ENCODE results near the gene TLN1. TPM values are rescaled to one million over a fixed set of nuclear protein-coding genes. Genes with fewer than 3 reads are reported as not detected.

TLN1 gene
- 543 and 559 TPM in 2 replicates for total RNA-seq

DNA sequence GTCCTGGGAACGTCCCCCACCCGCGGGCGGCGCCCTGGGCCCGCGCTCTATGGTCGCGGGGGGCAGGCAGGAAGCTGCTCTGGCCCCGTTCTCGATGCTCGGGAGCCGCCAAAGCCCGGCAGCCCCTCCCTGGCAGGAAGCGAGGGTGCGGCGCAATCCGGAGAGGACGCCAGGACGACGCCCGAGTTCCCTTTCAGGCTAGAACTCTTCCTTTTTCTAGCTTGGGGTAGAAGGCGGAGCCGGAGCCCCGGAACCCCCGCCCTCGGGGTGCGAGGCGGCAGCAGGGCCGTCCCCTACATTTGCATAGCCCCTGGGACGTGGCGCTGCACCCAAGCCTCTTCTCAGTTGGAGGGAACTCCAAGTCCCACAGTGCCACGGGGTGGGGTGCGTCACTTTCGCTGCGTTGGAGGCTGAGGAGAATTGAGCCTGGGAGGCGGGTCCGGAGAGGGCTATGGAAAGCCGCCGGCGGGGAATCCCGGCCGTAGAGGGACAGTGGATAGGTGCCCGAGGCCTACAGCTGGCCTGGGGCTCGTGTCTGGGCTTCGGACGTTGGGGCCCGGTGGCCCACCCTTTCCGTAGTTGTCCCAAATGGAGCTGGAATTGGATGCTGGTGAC is at the start of gene TLN1, which contains the start of gene CREB3:
Gene TLN1, minus strand, starts transcription at position 11 of the 615 bp plus-strand sequence. CDS start 6,501 bp downstream, outside the sequence.
Gene CREB3, plus strand, starts transcription at position 482 of the 615 bp plus-strand sequence. Its CDS starts 107 bp downstream, at position 589.

GRCh38 chr9:35754264-35754663 is 22.3 kb upstream of the TLN1 start, which contains the start of gene MSMP:
Gene MSMP, minus strand, starts transcription at chr9:35754276. Its CDS starts 147 bp downstream, at chr9:35754129.

DNA sequence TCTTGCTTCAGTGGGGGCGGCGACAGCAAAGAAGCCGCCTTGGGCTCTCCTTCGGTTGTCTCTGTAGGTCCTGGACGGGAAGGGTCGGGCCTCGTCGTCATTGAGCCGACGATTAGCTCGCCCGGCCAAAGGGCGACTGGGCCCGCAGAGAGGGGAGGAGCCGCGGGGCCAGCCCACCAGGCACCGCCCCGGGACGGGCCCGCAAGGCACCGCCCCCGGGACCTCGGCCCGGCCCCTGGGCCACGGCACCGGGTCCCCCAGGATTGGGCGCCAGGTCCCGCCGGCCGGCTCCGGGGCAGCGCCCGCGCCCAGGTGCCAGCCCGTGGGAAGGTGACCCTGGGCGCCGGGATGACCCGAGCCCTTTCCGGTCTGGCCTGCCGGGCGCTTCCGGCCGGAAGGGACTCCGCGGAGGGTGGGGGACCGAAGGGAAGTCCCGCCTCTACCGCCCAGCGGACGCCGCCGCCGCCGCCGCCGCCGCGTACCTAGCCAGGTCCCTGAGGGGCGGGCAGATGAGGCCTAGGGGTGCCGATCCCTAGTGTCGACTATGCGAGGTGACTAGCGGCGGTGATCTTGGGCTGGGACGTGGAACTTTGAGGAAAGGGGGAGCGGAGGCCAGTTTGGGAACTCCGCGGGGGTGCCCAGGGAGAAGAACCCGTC is 17.0 kb upstream of the TLN1 start, which contains the start of the genes GBA2 and RGP1:
Gene GBA2, minus strand, starts transcription at position 371 of the 657 bp plus-strand sequence. CDS start 524 bp downstream, outside the sequence.
Gene RGP1, plus strand, starts transcription at position 430 of the 657 bp plus-strand sequence. CDS start 469 bp downstream, outside the sequence.

GRCh38 chr9:35689542-35690293 is 42.3 kb downstream of the TLN1 start, which contains the start of gene TPM2:
Gene TPM2, minus strand, starts transcription at chr9:35689925. Its CDS starts 108 bp downstream, at chr9:35689817.

DNA sequence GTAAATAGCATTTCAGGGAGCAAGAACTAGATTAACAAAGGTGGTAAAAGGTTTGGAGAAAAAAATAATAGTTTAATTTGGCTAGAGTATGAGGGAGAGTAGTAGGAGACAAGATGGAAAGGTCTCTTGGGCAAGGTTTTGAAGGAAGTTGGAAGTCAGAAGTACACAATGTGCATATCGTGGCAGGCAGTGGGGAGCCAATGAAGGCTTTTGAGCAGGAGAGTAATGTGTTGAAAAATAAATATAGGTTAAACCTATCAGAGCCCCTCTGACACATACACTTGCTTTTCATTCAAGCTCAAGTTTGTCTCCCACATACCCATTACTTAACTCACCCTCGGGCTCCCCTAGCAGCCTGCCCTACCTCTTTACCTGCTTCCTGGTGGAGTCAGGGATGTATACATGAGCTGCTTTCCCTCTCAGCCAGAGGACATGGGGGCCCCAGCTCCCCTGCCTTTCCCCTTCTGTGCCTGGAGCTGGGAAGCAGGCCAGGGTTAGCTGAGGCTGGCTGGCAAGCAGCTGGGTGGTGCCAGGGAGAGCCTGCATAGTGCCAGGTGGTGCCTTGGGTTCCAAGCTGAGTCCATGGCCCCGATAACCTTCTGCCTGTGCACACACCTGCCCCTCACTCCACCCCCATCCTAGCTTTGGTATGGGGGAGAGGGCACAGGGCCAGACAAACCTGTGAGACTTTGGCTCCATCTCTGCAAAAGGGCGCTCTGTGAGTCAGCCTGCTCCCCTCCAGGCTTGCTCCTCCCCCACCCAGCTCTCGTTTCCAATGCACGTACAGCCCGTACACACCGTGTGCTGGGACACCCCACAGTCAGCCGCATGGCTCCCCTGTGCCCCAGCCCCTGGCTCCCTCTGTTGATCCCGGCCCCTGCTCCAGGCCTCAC is 58.6 kb downstream of the TLN1 start, which contains the start of gene CA9:
Gene CA9, plus strand, starts transcription at position 797 of the 893 bp plus-strand sequence. Its CDS starts 32 bp downstream, at position 829.

DNA sequence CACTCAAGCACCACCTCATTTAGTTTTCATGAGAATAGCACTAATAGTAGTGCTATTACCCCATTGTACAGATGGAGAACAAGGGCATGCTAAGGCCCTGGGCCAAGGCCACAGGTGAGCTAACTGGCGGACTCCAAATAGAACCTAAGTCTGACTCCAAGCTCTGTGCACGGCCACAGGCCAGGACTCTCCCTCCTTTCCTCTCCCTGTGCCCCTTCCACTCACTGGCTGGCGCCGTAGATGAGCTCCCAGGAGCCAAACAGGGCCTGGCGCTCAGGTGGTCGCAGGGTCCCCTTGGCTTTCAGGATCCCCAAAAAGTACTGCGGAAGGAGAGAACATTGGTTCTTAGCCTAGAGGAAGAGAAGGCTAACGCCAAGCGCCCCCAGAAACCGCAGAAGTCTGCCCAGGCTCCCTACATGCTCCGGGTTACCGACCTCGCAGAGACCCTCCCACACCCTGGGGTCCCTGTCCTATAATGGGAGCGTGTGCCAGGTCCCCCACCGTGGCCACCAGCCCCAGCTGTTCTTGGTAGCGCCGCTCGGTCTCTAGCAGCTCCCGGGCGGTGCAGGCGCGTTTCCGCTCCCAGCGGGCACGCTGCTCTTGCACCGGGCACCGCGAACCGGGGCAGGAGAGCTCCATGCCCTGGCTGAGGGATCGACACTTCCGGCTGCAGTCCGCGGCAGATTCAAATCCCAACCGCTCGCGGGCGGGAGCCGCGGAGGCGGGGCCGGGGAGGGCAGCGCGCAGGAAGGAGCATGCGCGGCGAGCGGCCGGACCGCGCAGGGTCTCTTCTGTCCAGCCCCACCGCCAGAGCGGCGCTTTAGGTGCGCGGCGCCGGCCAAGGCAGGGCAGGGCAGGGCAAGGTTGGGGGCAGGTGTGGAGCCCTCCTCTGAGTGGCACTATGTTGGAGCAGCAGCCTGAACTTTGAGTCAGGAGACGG is 67.2 kb downstream of the TLN1 start, which contains the start of gene ARHGEF39:
Gene ARHGEF39, minus strand, starts transcription at position 665 of the 940 bp plus-strand sequence. Its CDS starts 26 bp downstream, at position 639.

DNA sequence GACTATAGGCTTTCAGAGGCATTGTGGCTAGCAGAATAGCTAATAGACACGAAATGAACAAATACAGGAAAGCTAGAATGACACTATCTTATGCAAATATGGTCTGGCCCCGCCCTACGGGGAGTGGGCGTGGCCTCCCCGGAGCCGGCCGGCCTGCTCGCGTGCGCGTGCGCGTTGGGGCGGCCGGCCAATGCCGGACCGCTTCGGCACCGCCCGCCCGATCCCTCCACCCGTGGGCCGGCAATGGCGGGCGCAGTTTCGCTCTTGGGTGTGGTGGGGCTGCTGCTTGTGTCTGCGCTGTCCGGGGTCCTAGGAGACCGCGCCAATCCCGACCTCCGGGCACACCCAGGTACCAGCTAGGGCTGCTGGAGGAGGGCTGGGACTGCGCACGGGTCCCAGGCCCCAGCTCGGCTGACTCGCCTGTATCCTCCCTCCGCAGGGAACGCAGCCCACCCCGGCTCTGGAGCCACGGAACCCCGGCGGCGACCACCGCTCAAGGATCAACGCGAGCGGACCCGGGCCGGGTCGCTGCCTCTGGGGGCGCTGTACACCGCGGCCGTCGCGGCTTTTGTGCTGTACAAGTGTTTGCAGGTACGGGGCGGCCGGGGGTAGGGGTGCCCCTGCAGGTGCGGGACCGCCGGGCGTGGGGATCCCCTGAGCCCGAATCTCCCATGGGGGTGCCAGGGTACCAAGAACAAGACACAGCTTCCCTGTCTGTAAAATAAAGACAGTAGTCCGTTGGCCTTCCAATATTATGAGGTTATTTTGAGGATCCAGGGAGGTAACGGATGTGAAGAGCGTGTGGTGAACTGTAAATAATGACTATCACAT is 73.6 kb downstream of the TLN1 start, which contains the start of gene CCDC107:
Gene CCDC107, plus strand, starts transcription at position 156 of the 831 bp plus-strand sequence. Its CDS starts 88 bp downstream, at position 244.

DNA sequence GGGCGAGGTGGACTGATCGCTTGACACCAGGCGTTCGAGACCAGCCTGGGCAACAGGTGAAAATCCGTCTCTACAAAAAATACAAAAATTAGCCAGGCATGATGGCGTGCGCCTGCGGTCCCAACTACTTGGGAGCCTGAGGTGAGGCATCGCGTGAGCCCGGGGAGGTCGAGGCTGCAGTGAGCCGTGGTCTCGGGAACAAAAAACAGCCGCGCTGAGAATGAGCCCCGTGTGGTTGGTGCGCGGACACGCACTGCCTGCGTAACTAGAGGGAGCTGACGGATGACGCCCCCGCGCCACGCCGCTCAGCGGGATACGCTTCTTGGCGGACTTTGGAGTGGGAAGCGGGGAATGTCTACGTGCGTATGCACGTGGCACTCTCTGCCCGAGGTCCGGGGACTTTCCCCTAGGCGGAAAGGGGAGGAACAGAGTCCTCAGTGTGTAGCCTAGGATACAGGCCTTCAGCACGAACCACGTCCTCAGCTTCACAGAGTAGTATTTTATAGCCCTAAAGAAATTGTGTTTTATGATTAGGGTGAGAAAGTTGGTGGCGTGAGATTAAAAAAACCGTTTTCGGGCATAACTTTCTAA is 74.4 kb downstream of the TLN1 start, which contains the start of gene RMRP:
Gene RMRP, minus strand, starts transcription at position 474 of the 591 bp plus-strand sequence.

GRCh38 chr9:35650341-35651158 is 81.4 kb downstream of the TLN1 start, which contains the start of gene SIT1:
Gene SIT1, minus strand, starts transcription at chr9:35650931. Its CDS starts 78 bp downstream, at chr9:35650853.

Small RNA genes within 50 kb of the gene (small RNA-seq; reads per million reads assigned to genes)
- gene MIR6853: 1.3 reads per million, percentile 29 among the genes with 10 or more reads in this experiment
- not detected for gene RMRP
- gene RN7SL22P: not detected

Other genes starting within 250 kb of the TLN1 start
- gene RUSC2, start 242.1 kb downstream of the TLN1 start, total RNA-seq: 50.0 and 60.8 TPM in 2 replicates
- 20.1 and 20.6 TPM in 2 replicates for gene TESK1, start 126.9 kb downstream of the TLN1 start, total RNA-seq
- 0.73 and 1.1 TPM in 2 replicates for gene CD72, start 113.8 kb downstream of the TLN1 start, total RNA-seq
- gene SIT1, start 81.3 kb downstream of the TLN1 start, total RNA-seq: not detected in 2 replicates
- 68,660 and 79,842 TPM in 2 replicates for gene RMRP, start 74.2 kb downstream of the TLN1 start, total RNA-seq
- gene CCDC107, start 73.9 kb downstream of the TLN1 start, total RNA-seq: 11.4 and 15.8 TPM in 2 replicates
- gene ARHGEF39, start 67.0 kb downstream of the TLN1 start, total RNA-seq: 0.12 and 0.49 TPM in 2 replicates
- gene CA9, start 58.3 kb downstream of the TLN1 start, total RNA-seq: 0.16 TPM in 1 of 2 replicates, not detected in the other
- gene TPM2, start 42.3 kb downstream of the TLN1 start, total RNA-seq: 451 and 795 TPM in 2 replicates
- gene CREB3, start 471 bp upstream of the TLN1 start, total RNA-seq: 61.7 and 78.1 TPM in 2 replicates
- gene GBA2, start 17.0 kb upstream of the TLN1 start, total RNA-seq: 36.2 and 37.3 TPM in 2 replicates
- gene RGP1, start 17.1 kb upstream of the TLN1 start, total RNA-seq: 21.6 and 22.1 TPM in 2 replicates
- gene MSMP, start 22.1 kb upstream of the TLN1 start, total RNA-seq: not detected in 2 replicates
- 14.9 and 23.2 TPM in 2 replicates for gene NPR2, start 59.4 kb upstream of the TLN1 start, total RNA-seq
- 0.49 and 2.1 TPM in 2 replicates for gene SPAG8, start 80.1 kb upstream of the TLN1 start, total RNA-seq
- 8.0 and 11.4 TPM in 2 replicates for gene HINT2, start 82.8 kb upstream of the TLN1 start, total RNA-seq
- gene FAM221B, start 96.5 kb upstream of the TLN1 start, total RNA-seq: not detected in 2 replicates
- gene TMEM8B, start 97.0 kb upstream of the TLN1 start, total RNA-seq: 3.7 and 6.1 TPM in 2 replicates
- not detected in 2 replicates for gene OR13J1, start 138.2 kb upstream of the TLN1 start, total RNA-seq
- not detected in 2 replicates for gene HRCT1, start 174.0 kb upstream of the TLN1 start, total RNA-seq
- gene SPAAR, start 177.3 kb upstream of the TLN1 start, total RNA-seq: not detected in 2 replicates
- gene OR2S2, start 226.0 kb upstream of the TLN1 start, total RNA-seq: 0.32 TPM in 1 of 2 replicates, not detected in the other